GM18507 (cell line): ENCODE measurements around the gene LEPR.
"Not testable (repeated sequence)": the region's sequence is repeated elsewhere in the genome, so short reads cannot be mapped to it uniquely, and the experiment has no call there.

ENCODE experiments used
- DNase-seq: peaks from one replicate; pipeline ENCODE4 v3.0.0; 2011; ENCODE audit warnings: low read depth; ENCODE audit not compliant: insufficient read length; ENCODE audit errors: extremely low spot score
- FAIRE-seq: peaks from 2 replicates; lab custom pipeline; 2011; peaks lifted over from hg19 to GRCh38; lab: Jason Lieb, UNC

LEPR gene

GRCh38 chr1:65434255-65434654 lies 13.8 kb downstream of the LEPR start:
- FAIRE-seq = no peak
- DNase-seq = no peak

GRCh38 chr1:65434760-65435159 lies 14.3 kb downstream of the LEPR start:
- no peak for DNase-seq
- no peak for FAIRE-seq

GRCh38 chr1:65435987-65436386 lies 15.5 kb downstream of the LEPR start:
- FAIRE-seq = no peak

GRCh38 chr1:65437616-65438015 lies 17.1 kb downstream of the LEPR start:
- FAIRE-seq (no peak), DNase-seq (no peak)

More at GRCh38 chr1:65435987-65436386, 15.5 kb downstream of the LEPR start:
- no peak for DNase-seq

GRCh38 chr1:65440322-65440900 lies 19.9 kb downstream of the LEPR start:
- no peak for DNase-seq
- no peak for FAIRE-seq

GRCh38 chr1:65440915-65441314 lies 20.4 kb downstream of the LEPR start:
- DNase-seq (no peak), FAIRE-seq (no peak)

GRCh38 chr1:65441464-65441863 lies 21.0 kb downstream of the LEPR start:
- DNase-seq = no peak
- no peak for FAIRE-seq

GRCh38 chr1:65442442-65442841 lies 22.0 kb downstream of the LEPR start:
- FAIRE-seq (no peak), DNase-seq (no peak)

- FAIRE-seq (no peak), DNase-seq (no peak)
These were observed 23.2 kb downstream of the LEPR start for GRCh38 chr1:65443647-65444046.

- FAIRE-seq (no peak), DNase-seq (no peak)
These were observed 23.7 kb downstream of the LEPR start for GRCh38 chr1:65444128-65444640.

GRCh38 chr1:65445837-65446236 lies 25.4 kb downstream of the LEPR start:
- FAIRE-seq = no peak
- no peak for DNase-seq

- FAIRE-seq = no peak
- DNase-seq = no peak
These were observed 28.9 kb downstream of the LEPR start for GRCh38 chr1:65449214-65449823.

GRCh38 chr1:65455678-65456077 lies 35.2 kb downstream of the LEPR start:
- DNase-seq, FAIRE-seq: not testable (repeated sequence)

GRCh38 chr1:65456481-65456880 lies 36.0 kb downstream of the LEPR start:
- FAIRE-seq = no peak

GRCh38 chr1:65457868-65458267 lies 37.4 kb downstream of the LEPR start:
- FAIRE-seq = no peak
- DNase-seq = no peak

More at GRCh38 chr1:65456481-65456880, 36.0 kb downstream of the LEPR start:
- DNase-seq = no peak

GRCh38 chr1:65458730-65459396 lies 38.4 kb downstream of the LEPR start:
- no peak for FAIRE-seq
- no peak for DNase-seq

GRCh38 chr1:65459397-65459768 lies 38.9 kb downstream of the LEPR start:
- FAIRE-seq (peak; percentile 33), DNase-seq (no peak)

- not testable (repeated sequence) for FAIRE-seq, DNase-seq
These were observed 45.4 kb downstream of the LEPR start for GRCh38 chr1:65465837-65466236.

- DNase-seq (no peak), FAIRE-seq (no peak)
These were observed 47.1 kb downstream of the LEPR start for GRCh38 chr1:65467536-65467935.

- FAIRE-seq (no peak), DNase-seq (no peak)
These were observed 48.8 kb downstream of the LEPR start for GRCh38 chr1:65469126-65469888.
